C4-2B (cell line): ENCODE measurements around the gene B9D1.

ENCODE experiments used
- H3K27ac ChIP-seq: fragments of 450-650 bp; 2 replicates; pipeline ENCODE4 v1.5.1; 2017
- ZFX ChIP-seq: fragments of 450-650 bp; IDR thresholded peaks from 2 replicates; pipeline ENCODE4 v1.6.1; 2017
- TF ChIP-seq, protein P1 (sequence below): fragments of 450-650 bp; conservative IDR thresholded peaks from 2 replicates; pipeline ENCODE4 v1.5.1; 2017; ENCODE audit warnings: mild to moderate bottlenecking

B9D1 gene

DNA sequence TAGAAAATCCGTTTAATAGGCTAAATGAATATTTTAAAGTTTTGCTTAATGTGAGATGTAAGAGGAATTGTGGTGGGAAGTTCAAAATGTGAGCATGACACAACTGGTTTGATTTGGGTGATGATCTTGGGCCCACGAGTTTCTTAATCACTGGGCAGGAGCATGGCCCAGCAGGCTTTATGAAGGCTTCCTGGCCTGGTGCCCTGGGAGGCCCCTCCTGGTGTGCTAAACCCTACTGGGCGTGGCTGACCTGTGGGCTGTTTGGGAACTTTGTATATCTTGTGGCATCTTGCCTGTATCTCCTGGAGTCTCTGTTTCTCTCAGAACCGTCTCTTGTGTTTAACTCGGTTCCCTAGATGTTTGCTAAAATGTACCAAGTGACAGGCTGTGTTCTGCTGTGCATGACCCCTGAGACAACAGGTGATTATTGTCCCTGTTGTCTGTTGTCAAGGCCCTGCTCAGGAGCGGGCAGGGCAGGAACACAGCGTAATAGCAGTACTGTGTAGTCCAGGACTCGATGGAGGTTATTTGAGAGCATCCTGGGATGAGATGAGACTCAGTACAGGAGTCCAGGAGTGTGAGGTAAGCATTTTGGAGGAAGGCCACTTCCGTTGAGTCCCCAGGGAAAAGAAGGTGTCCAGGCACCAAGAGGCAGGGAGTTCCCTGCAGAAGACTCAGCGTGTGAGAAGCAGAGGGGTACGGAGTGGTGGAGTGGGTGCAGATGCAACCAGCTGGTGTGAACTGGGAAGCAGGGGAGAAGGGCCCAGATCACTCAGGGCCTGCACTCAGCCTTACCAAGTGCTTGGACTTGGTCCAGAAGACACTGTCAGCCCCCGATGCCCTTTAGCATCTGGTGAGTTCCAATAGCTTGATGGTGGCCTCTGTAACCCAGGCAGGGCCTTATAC, 48.5 kb downstream of the B9D1 start:
- TF ChIP-seq, protein P1, sequence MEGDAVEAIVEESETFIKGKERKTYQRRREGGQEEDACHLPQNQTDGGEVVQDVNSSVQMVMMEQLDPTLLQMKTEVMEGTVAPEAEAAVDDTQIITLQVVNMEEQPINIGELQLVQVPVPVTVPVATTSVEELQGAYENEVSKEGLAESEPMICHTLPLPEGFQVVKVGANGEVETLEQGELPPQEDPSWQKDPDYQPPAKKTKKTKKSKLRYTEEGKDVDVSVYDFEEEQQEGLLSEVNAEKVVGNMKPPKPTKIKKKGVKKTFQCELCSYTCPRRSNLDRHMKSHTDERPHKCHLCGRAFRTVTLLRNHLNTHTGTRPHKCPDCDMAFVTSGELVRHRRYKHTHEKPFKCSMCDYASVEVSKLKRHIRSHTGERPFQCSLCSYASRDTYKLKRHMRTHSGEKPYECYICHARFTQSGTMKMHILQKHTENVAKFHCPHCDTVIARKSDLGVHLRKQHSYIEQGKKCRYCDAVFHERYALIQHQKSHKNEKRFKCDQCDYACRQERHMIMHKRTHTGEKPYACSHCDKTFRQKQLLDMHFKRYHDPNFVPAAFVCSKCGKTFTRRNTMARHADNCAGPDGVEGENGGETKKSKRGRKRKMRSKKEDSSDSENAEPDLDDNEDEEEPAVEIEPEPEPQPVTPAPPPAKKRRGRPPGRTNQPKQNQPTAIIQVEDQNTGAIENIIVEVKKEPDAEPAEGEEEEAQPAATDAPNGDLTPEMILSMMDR: no peak
- no peak for TF ChIP-seq ZFX
- H3K27ac ChIP-seq: no peak overlapping the region

- H3K27ac ChIP-seq: no peak overlapping the region
- TF ChIP-seq, protein P1: no peak
Measured at GRCh38 chr17:19313066-19313745, 49.3 kb downstream of the B9D1 start.

GRCh38 chr17:19312406-19312805, 50.1 kb downstream of the B9D1 start:
- no peak overlapping the region for H3K27ac ChIP-seq
- TF ChIP-seq, protein P1: no peak
- no peak for TF ChIP-seq ZFX

DNA sequence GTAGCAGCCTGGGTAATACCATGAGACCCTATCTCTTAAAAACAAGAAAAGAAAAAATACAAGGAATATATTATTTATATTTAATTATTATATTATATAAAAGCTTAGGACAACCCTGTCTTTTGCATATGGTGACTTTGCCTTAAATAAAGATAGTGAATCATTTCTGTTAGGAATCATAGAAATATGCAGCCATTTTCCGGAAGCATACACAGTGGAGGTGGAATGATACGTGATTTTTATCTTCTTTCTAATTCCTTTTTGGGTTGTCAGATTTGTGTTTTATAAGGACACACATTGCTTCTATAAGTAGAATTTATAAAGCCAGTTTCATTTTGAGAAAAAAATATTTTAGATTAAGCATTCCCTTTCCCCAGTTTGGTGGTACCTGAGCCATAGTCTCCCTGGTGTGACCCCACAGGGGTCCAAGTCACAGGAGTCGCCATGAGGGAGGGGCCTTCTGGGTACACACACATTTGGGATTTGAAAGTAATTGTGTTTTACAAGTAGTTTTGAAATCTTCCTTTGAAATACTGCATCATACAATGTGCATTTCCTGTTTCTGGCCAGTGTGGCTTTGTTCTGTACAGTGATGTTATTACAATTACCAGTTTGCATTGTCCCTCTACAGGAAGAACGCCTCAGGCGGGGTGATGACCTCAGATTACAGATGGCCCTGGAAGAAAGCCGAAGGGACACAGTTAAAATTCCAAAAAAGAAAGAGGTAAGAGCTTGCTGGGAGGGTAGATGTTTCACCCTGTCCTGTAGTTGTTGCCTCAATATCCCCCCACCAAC, 50.9 kb downstream of the B9D1 start:
- TF ChIP-seq, protein P1: no peak
- no peak for TF ChIP-seq ZFX
- no peak overlapping the region for H3K27ac ChIP-seq

DNA sequence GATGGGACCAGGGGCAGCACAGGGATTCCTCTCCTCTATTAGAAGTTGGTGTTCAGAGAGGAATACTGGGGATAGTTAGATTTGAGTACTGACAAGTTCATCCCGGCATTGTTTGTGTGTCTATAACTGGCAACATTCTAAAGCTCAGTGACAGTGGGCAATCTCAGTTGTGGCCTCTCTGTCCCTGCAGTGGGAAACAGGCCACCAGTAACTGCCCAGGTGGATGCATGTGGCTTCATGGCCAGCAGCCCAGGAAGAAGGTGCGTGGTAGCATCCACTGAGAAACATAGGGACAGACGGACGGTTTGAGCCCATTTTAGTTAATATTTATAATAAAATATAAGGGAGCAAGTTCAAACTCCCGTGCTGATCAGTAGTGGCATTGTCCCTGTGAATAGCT, 51.5 kb downstream of the B9D1 start:
- no peak for TF ChIP-seq ZFX
- TF ChIP-seq, protein P1: no peak

DNA sequence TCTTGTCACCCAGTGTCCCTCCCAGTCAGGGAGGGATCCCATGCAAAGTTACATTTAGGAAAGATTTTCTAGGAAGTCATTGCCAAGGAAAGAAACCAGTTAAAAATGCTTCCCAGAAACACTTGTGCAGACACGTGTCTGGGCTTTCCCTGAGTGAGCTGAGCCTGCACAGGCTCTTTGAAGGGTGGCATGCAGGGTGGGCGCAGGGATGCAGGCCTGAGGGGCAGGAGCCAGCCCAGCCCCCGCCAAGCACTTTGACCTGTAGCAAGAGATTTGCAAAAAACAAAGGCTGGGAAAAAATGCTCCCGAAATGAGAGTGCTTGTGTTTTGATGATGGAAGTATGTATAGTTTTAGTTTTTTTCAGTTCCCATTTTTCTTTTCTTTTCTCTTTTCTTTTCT, 52.4 kb downstream of the B9D1 start:
- TF ChIP-seq ZFX: no peak
- TF ChIP-seq, protein P1: no peak
- no peak overlapping the region for H3K27ac ChIP-seq

More for the DNA sequence above, 51.5 kb downstream of the B9D1 start:
- H3K27ac ChIP-seq: no peak overlapping the region
